GM21619 (cell line): ENCODE measurements around the gene RARRES2.
A peak's percentile ranks its signal among the peaks of the same experiment; 100 is the strongest.
"Not testable (repeated sequence)": the region's sequence is repeated elsewhere in the genome, so short reads cannot be mapped to it uniquely, and the experiment has no call there.

Source experiments
- ATAC-seq: cut with Tn5 transposase; IDR thresholded peaks from one replicate; pipeline ENCODE4 v1.9.1; 2021; ENCODE audit not compliant: unreplicated experiment

RARRES2 gene

DNA sequence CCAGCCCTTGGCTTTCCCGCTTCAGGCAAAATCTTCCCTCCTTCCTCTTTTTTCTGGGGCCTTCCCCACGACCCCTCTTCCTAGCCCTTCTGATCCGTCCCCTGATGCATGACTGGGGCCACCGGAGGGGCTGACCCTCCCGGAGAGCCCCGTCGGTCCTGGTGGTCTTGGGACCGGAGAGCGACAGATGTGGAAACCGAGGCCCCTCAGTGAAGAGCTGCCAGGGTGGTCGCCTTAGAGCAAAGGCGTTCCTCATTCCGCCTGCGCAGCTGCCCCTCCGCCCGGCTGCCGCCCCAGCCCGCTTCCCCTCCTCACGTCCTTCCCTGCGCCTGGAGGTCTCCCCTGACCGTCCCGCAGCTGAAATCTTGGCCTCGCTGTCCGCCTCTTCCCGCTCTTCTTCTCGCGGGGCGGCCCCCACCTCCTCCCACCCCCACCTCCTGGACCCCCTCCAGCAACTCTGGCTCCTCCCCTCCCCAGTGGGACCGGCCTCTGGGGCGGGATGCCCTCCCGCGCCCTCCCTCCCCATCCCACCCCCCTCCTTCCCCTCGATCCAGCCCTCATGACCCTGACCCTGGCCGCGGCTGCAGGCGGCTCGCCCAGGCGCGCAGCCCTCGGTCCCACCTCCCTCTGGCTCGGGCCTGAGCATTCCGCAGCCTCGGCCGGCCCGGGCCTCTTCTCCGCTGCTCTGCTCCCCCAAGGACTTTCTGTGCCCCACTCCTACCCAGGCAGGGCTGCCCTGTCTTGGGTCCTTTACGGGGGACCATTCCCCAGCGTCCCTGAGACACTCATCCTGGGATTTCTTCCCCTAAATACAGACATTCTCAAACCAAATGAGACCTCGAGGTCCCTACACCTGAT, at the start of gene RARRES2:
TSS of gene RARRES2 (minus strand) at position 367 of the 858 bp plus-strand sequence. CDS start 1,020 bp downstream, outside the sequence.
- no peak for ATAC-seq

- no peak for ATAC-seq
Measured at GRCh38 chr7:150390205-150390604, 48.8 kb upstream of the RARRES2 start.

- ATAC-seq: no peak
Measured at GRCh38 chr7:150389532-150389816, 48.0 kb upstream of the RARRES2 start.

- ATAC-seq: no peak
Measured at GRCh38 chr7:150388709-150389531, 47.5 kb upstream of the RARRES2 start.

DNA sequence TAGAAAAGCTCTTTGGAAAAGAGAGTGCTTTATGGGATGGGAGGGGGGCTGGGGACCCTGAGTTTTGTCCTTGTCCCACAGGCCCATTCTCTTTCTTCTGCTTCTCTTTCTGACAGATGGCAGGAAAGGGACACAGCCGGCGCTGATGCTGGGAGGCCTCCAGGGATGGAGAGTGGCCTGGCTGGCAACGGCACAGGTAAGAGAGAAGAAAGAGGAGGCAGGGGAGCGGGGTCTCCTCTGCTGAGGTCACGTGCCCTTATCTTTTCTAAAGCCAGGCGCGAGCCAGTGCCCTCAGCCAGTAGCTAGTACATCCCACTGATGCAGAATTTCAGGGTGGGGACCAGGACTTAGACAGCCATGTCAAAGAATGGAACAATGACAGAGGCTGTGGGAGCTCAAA, 46.9 kb upstream of the RARRES2 start:
- ATAC-seq: no peak

DNA sequence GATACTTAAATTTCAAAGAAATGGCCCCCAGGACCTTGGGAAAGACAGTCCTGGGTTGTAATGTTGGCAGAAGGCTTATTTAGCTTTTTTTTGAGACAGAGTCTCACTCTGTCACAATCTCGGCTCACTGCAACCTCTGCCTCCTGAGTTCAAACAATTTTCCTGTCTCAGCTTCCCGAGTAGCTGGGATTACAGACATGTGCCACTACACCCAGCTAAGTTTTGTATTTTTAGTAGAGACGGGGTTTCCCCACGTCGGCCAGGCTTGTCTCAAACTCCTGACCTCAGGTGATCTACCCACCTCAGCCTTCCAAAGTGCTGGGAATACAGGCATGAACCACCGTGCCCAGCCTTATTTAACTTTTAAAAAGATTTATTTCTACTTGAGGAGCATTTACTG, 44.5 kb upstream of the RARRES2 start:
- ATAC-seq: not testable (repeated sequence)

GRCh38 chr7:150385302-150385723, 43.9 kb upstream of the RARRES2 start:
- no peak for ATAC-seq

DNA sequence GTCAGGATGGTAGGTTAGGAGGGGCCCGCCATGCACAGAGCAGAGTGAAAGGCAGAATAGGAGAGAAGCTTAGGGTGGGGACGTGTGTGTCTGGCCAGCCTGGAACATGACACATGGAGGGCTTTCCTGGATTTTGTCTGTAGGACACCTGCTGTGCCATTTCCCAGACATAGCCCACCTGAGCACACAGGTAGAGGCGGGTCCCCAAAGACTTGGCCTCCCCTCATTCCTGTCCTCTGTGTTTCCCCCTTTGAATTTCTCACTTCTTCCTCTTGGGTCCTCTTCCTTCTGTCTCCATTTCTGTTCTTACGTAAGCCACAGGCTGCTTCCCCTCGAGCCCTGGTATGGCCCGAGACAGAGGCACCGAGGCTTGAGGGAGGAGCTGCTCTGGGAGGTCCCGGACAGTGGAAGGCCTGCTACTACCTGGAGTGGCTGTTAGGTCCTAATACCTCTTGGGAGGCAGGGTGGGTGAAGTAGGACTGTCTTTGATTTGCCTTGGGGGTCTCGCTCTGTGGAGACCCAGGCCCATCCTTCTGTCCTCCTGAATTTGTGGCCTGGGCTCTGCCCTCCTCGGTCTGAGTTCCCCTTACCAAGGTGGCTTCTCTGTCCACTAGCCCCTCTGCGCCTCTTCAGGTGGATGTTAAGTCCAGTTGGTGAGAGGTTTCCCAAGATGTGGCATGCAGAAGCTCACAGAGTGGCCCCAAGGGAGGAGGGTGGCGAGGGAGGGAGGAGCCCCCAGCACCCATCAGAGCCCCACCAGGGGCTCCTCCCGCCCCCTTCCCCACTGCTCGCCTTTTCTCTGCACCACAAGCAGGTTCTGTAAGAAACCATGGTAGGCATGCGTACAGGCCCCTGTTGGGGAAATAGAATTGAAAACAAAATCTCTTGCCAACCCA, 43.2 kb upstream of the RARRES2 start:
- no peak for ATAC-seq

DNA sequence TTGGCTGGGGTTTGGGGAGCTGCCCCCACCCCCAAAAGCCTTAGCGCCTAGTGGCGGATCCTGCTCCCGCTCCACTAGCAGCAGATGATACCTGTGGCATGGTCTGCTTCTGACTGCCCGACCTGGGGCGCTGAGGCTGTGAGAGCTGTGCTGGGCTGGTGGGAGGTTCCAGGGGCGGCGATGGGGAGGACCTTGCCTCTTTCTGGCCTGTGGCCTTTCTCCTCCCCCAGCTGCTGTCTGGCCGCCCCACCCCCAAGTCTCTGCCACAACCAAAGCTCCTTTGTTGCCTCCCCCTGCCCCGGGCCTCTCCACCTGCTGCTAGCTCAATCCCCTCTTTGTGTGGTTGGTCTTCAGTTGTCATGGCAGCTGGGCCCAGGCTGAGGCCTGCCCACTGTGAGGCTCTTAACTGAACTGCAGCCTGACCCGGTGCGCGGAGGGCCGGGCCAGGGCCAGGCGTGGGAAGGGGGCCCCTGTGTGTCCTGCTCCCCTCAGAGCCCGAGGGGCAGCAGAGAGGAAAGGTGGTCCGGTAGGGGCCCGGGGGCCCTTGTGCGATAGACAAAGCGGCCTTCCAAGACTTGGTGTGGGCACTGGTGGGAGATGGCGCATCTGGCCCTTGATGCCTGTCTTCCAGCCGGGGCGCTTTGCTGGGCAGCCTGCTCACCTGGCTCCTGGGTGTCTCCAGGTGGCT, 42.4 kb upstream of the RARRES2 start:
- ATAC-seq: no peak

DNA sequence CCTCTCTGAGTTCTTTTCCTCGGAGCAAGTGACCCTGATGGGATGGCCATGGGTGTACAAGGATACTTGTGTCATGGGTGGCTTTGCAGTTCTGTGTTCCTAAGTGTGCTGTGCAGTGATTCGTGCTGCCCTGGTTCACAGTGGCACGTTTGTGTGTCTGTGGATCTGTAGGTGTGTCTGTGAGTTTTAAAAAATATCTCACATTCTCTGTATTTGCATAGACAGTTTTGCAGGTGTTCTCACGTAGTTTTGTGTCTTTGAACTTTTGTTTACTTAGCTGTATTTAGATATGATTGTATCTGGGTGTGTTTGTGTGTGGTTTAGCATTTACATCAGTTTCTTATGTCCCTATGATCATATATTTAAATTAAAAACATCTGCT, 41.4 kb upstream of the RARRES2 start:
- no peak for ATAC-seq

DNA sequence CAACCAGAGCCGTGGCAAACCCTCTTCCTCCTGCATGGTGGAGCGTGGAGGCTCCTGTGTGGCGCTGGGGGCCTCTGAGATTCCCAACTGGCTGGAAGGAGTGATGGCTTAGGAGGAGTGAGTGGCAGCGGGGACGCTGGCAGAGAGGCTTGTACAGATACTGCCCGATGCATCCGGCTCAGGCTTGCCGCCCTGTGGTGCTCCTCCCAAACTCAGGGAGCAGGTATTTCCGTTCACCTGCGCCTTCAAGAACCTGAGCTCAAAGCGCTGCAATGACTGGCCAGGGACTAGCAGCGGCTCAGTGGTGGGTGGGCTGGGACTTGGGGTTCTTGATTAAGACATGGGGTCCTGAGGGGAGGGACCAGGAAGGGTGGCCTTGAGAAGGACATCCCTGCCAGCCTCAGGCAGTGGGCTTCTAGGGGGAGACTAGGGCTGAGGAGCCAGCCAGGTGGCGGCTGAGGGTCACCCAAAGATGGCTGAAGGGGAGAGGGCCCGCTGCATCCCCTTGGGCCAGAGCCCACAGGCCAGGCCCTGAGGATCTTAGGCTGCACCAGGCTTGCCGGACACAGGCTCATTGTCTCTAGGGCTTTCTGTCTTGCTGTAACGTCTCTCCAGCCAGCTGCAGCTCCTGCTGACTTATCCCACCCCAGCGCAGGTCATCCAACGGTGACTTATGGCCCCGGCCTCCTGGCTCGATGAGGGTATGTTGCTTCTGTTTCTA, 40.9 kb upstream of the RARRES2 start:
- no peak for ATAC-seq

DNA sequence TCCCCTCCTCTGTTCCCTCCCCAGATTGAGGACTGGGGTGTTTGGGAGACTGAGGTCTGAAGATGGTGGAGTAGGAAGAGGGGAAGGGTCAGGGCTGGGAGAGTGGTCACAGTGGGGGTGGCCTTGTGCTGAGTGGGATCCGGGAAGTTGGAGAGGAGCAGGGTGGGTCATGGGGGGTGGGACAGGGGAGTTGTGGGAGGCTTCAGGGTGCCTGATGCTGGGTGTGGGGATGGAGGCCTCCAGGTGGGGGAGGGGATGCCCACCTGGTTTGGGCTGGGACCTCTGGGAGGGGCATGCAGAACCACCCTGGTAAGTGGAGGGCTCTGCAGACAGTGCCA, 40.3 kb upstream of the RARRES2 start:
- ATAC-seq: no peak

DNA sequence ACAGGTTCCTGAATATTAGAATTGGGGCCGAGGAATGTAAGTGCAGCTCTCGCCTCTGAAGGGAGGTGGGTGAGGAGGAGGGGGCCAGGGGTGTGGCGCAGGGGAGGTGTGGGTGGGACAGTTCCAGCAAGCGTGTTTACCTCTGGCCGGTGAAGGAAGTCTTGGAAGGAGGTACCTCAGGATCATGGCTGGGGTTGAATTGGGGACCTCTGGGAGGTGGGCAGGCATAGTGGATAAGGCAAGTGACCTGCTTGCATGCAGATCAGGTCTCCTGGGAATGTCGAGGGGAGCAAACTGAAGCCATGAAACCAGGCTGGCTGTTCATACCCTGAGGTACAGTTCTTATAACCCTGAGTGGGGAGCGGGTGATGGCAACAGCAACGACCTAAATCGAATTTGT, 39.7 kb upstream of the RARRES2 start:
- ATAC-seq: no peak

GRCh38 chr7:150380463-150380862, 39.0 kb upstream of the RARRES2 start:
- ATAC-seq: no peak

DNA sequence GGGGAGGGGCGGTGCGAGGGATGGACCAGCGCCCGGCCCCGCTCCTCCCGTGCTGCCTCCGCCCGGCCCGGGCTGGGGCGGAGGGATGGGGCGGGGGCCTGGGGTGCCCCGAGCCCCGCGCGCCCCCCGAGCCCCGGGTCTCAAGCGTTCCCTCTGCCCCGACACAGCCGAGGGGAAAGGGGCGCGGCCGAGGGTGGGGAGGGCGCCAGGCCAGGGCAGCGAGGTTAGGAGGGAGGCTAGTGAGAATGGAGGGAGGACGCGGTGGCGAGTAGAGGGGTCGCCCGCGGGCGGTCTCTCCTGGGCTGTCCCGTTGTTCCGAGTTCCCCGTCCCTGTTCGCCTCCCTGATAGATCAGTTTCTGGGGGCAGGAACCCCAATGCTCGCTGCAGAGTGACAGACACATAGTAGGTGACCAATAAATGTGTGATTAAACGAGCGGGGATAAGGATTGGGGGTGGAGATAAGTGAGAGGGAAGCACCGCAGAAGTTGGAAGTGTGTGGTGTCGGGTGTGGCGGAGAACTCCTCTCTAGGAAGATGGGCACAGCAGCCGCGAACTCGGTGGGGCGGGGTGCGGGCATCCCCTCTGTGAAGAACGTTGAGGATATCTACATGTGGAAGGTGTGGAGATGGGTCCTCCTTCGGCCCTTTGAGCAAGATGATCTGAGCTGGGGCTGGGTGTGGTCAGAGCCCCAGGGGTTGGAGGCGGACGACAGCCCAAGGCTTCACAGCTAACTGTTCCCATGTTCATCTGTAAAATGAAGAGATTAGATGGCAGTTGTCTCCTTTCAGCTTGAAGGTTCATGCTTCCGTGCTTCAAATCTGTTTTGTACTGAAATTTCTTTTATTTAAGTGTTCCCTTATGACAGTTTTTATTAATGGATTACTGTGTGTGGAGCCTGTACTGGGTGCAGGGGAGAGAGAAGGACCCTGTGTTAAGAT, 38.3 kb upstream of the RARRES2 start:
- no peak for ATAC-seq

GRCh38 chr7:150378853-150379440, 37.5 kb upstream of the RARRES2 start, which contains the start of gene ZNF775:
ZNF775 (plus strand) TSS chr7:150379330; CDS start chr7:150388471, 9,141 bp downstream.
- ATAC-seq: peak; percentile 68

DNA sequence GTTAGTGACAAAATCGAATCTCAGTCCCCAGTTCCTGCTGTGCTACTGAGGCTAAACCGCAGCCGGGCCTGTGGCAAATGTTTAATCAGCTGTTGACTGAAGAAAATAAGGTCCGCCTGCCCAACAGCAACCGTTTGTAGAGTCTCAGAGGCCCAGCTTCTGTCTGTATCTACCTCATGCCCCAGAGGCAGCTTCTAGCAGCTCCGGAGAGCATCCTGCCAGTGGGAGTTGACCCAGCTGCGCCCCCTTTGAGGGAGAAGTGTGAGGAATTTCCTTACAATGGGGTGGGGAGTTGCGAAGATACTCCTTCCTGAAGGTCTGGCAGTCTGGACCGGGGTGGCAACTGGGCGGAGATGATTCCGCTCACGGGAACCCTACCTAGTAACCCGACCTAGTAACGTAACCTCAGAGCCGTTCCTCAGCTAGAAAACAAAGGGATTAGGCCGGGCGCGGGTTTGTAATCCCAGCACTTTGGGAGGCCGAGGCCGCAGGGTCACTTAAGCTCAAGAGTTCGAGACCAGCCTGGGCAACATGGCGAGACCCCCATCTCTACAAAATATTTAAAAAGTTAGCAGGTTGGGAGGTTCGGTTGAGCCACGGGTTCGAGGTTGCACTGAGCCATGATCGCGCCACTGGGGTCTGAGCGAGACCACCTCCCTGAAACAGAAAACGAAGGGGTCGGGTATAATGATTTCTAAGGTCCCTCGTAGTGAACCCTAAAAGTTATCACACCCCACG, 36.9 kb upstream of the RARRES2 start:
- ATAC-seq: peak; percentile 18

DNA sequence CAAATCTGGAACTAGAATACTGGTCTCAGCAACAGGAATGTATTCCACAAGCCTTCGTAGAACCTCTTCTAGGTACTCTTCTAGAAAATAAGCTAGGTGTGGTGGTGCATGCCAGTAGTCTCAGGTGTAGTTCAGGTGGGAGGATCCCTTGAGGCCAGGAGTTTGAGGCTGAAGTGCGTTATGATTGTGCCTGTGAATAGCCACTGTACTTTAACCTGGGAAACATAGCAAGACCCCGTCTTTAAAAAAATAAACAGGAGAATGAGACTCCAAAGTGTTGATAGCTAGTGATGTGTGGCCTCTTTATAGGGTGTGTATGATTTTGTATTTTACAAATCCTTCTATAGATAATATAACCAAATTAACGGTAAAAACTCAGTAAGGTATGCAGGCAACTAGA, 36.2 kb upstream of the RARRES2 start:
- no peak for ATAC-seq
